Measurements from ENCODE around the gene TRIP13. TPM values are rescaled to one million over a fixed set of nuclear protein-coding genes. Genes with fewer than 3 reads are reported as not detected.

The TRIP13 gene
- total RNA-seq, 1 donor from 2014 or later, result 3.9 TPM

GRCh38 chr5:848671-849111 is 44.0 kb upstream of the TRIP13 start:
- no peak overlapping the region for H3K27ac Mint-ChIP-seq (ENCODE audit: unreplicated experiment)
- H3K9me3 Mint-ChIP-seq (ENCODE audit: unreplicated experiment), result peaks cover 10% of the 10 kb centered on the region
- no peak for TF ChIP-seq CTCF (IDR thresholded peaks at IDR 0.05; ENCODE audit: partially characterized antibody, unreplicated experiment)
- H3K36me3 Mint-ChIP-seq (ENCODE audit: unreplicated experiment), result peaks cover 5% of the 10 kb centered on the region
- H3K27me3 Mint-ChIP-seq (ENCODE audit: unreplicated experiment), result peaks cover 10% of the 10 kb centered on the region
- H3K4me1 Mint-ChIP-seq (ENCODE audit: low read depth, unreplicated experiment), result peaks cover 3% of the 10 kb centered on the region
- H3K4me3 Mint-ChIP-seq (ENCODE audit: unreplicated experiment), result no peak overlapping the region
- DNase-seq, result peak; percentile 9

- DNase-seq, result peak; percentile 10
- Mint-ChIP-seq H3K4me3 (ENCODE audit: unreplicated experiment) (no peak overlapping the region), H3K36me3 (ENCODE audit: unreplicated experiment) (peaks cover 5% of the 10 kb centered on the region), H3K27ac (ENCODE audit: unreplicated experiment) (no peak overlapping the region), H3K9me3 (ENCODE audit: unreplicated experiment) (peaks cover 13% of the 10 kb centered on the region), H3K27me3 (ENCODE audit: unreplicated experiment) (peaks cover 10% of the 10 kb centered on the region), H3K4me1 (ENCODE audit: low read depth, unreplicated experiment) (peaks cover 3% of the 10 kb centered on the region)
- no peak for TF ChIP-seq CTCF (IDR thresholded peaks at IDR 0.05; ENCODE audit: partially characterized antibody, unreplicated experiment)
Observed at GRCh38 chr5:849651-850301, 42.9 kb upstream of the TRIP13 start.

GRCh38 chr5:850511-851006 is 42.1 kb upstream of the TRIP13 start, which contains the start of gene ZDHHC11:
ZDHHC11 (minus strand) TSS chr5:850986; CDS start chr5:850602, 384 bp downstream.
- H3K27ac Mint-ChIP-seq (ENCODE audit: unreplicated experiment), result no peak within 1 kb of the TSS
- DNase-seq, result peak; percentile 40
- peaks cover 13% of the 10 kb centered on the region for H3K9me3 Mint-ChIP-seq (ENCODE audit: unreplicated experiment)

GRCh38 chr5:851076-851475 is 41.6 kb upstream of the TRIP13 start:
- peaks cover 5% of the 10 kb centered on the region for H3K36me3 Mint-ChIP-seq (ENCODE audit: unreplicated experiment)
- no peak overlapping the region for H3K4me3 Mint-ChIP-seq (ENCODE audit: unreplicated experiment)
- no peaks in the 10 kb centered on the region for H3K4me1 Mint-ChIP-seq (ENCODE audit: low read depth, unreplicated experiment)
- peak; percentile 10 for DNase-seq
- no peak for TF ChIP-seq CTCF (IDR thresholded peaks at IDR 0.05; ENCODE audit: partially characterized antibody, unreplicated experiment)
- H3K9me3 Mint-ChIP-seq (ENCODE audit: unreplicated experiment), result peaks cover 13% of the 10 kb centered on the region
- peaks cover 10% of the 10 kb centered on the region for H3K27me3 Mint-ChIP-seq (ENCODE audit: unreplicated experiment)
- no peak overlapping the region for H3K27ac Mint-ChIP-seq (ENCODE audit: unreplicated experiment)

More at GRCh38 chr5:850511-851006, 42.1 kb upstream of the TRIP13 start, which contains the start of gene ZDHHC11:
- H3K4me3 Mint-ChIP-seq (ENCODE audit: unreplicated experiment), result no peak within 1 kb of the TSS
- H3K27me3 Mint-ChIP-seq (ENCODE audit: unreplicated experiment), result peaks cover 10% of the 10 kb centered on the region
- peaks cover 5% of the 10 kb centered on the region for H3K36me3 Mint-ChIP-seq (ENCODE audit: unreplicated experiment)
- no peaks in the 10 kb centered on the region for H3K4me1 Mint-ChIP-seq (ENCODE audit: low read depth, unreplicated experiment)
- no peak for TF ChIP-seq CTCF (IDR thresholded peaks at IDR 0.05; ENCODE audit: partially characterized antibody, unreplicated experiment)

- peaks cover 5% of the 10 kb centered on the region for H3K36me3 Mint-ChIP-seq (ENCODE audit: unreplicated experiment)
- no peaks in the 10 kb centered on the region for H3K4me1 Mint-ChIP-seq (ENCODE audit: low read depth, unreplicated experiment)
- peaks cover 13% of the 10 kb centered on the region for H3K9me3 Mint-ChIP-seq (ENCODE audit: unreplicated experiment)
- no peak overlapping the region for H3K27ac Mint-ChIP-seq (ENCODE audit: unreplicated experiment)
- no peak for DNase-seq
- no peak for TF ChIP-seq CTCF (IDR thresholded peaks at IDR 0.05; ENCODE audit: partially characterized antibody, unreplicated experiment)
- H3K27me3 Mint-ChIP-seq (ENCODE audit: unreplicated experiment), result peaks cover 10% of the 10 kb centered on the region
- no peak overlapping the region for H3K4me3 Mint-ChIP-seq (ENCODE audit: unreplicated experiment)
Observed at GRCh38 chr5:851553-851952, 41.1 kb upstream of the TRIP13 start.

Measured in glutamatergic neuron (in vitro differentiated cells).